Keratinocyte (primary cell): ENCODE data around the gene FLVCR2. TPM values are rescaled to one million over a fixed set of nuclear protein-coding genes. Genes with fewer than 3 reads are reported as not detected.

Source experiments
- DNase-seq: peaks from one replicate; pipeline ENCODE4 v3.0.0-alpha.2; 2011; ENCODE audit warnings: low read depth, missing footprints, low spot score
- FAIRE-seq: peaks from 2 replicates; lab custom pipeline; 2011; peaks lifted over from hg19 to GRCh38; lab: Jason Lieb, UNC
- H2AFZ ChIP-seq: 2 replicates; pipeline ENCODE4 v1.6.0; 2012; ENCODE audit warnings: low read length, control low read depth, inconsistent platforms; ENCODE audit not compliant: control insufficient read depth
- H3K27ac ChIP-seq: 2 replicates; pipeline ENCODE4 v1.5.1; 2011; ENCODE audit warnings: low read length; ENCODE audit not compliant: control insufficient read depth, insufficient read depth
- H3K27me3 ChIP-seq: 3 replicates; pipeline ENCODE4 v1.6.0; 2011; ENCODE audit warnings: low read length; ENCODE audit not compliant: control insufficient read depth, insufficient read depth; ENCODE audit errors: extremely low read depth
- H3K36me3 ChIP-seq, 2 experiments: 2 replicates in 1 of 2; 3 replicates in 1 of 2; pipeline ENCODE4 v1.5.1; 2011; ENCODE audit warnings: low read length in 2 of 2, mild to moderate bottlenecking in 1 of 2; ENCODE audit not compliant: control insufficient read depth in 2 of 2, insufficient read depth in 2 of 2; ENCODE audit errors: extremely low read depth in 1 of 2
- H3K4me1 ChIP-seq: 3 replicates; pipeline ENCODE4 v1.5.1; 2011; ENCODE audit warnings: low read length; ENCODE audit not compliant: control insufficient read depth, insufficient read depth; ENCODE audit errors: extremely low read depth
- H3K4me2 ChIP-seq: 3 replicates; pipeline ENCODE4 v1.6.0; 2011; ENCODE audit warnings: low read depth, low read length; ENCODE audit not compliant: control insufficient read depth, insufficient read depth; ENCODE audit errors: extremely low read depth
- H3K4me3 ChIP-seq, 3 experiments: fragments of 200-600 bp in 1 of 3; sonication (generic) in 1 of 3; 2 replicates in 2 of 3; 3 replicates in 1 of 3; pipeline ENCODE4 v1.5.1; 2011 to 2016; ENCODE audit warnings: low read length in 3 of 3, mild to moderate bottlenecking in 3 of 3, control low read depth in 2 of 3, inconsistent platforms in 1 of 3, low read depth in 1 of 3, mixed read lengths in 1 of 3, mixed run types in 1 of 3, moderate library complexity in 1 of 3; ENCODE audit not compliant: control insufficient read depth in 2 of 3, insufficient read depth in 2 of 3; ENCODE audit errors: extremely low read depth in 1 of 3
- H3K79me2 ChIP-seq: 2 replicates; pipeline ENCODE4 v1.6.0; 2012; ENCODE audit warnings: low read length; ENCODE audit not compliant: control insufficient read depth, insufficient read depth
- H3K9ac ChIP-seq: 3 replicates; pipeline ENCODE4 v1.6.0; 2011; ENCODE audit warnings: low read length; ENCODE audit not compliant: control insufficient read depth, insufficient read depth; ENCODE audit errors: extremely low read depth
- H3K9me1 ChIP-seq: 3 replicates; pipeline ENCODE4 v1.6.0; 2011; ENCODE audit warnings: low read length; ENCODE audit not compliant: control insufficient read depth, insufficient read depth; ENCODE audit errors: extremely low read depth
- H3K9me3 ChIP-seq: 2 replicates; pipeline ENCODE4 v1.5.1; 2012; ENCODE audit warnings: low read depth, low read length; ENCODE audit not compliant: control insufficient read depth
- H4K20me1 ChIP-seq: 3 replicates; pipeline ENCODE4 v1.6.0; 2011; ENCODE audit warnings: low read length; ENCODE audit not compliant: control insufficient read depth, insufficient read depth; ENCODE audit errors: extremely low read depth
- CTCF ChIP-seq, 3 experiments: IDR thresholded peaks in 1 of 3; conservative IDR thresholded peaks in 1 of 3; optimal IDR thresholded peaks in 1 of 3; 2 replicates in 2 of 3; 3 replicates in 1 of 3; pipeline versions ENCODE3 to v1.5.1; 2011; ENCODE audit warnings: low read length in 3 of 3, mild to moderate bottlenecking in 3 of 3, moderate library complexity in 2 of 3, control low read depth in 1 of 3, inconsistent platforms in 1 of 3; ENCODE audit not compliant: insufficient read depth in 2 of 3; ENCODE audit errors: extremely low read depth in 1 of 3
- EZH2 ChIP-seq: IDR thresholded peaks from one replicate; pipeline ENCODE4 v1.6.1; 2012; ENCODE audit warnings: inconsistent platforms, mild to moderate bottlenecking, low read length, moderate library complexity
- dilution Hi-C: fragments of 300-500 bp; cut with MboI; formaldehyde crosslinking; loops from one replicate; pipeline ENCODE4 v1.7.0; 2020; ENCODE audit warnings: low sequenced_read_pairs; ENCODE audit not compliant: extremely low pct_ligation_motif_present
- polyA plus RNA-seq, 5 experiments: library from polyadenylated mRNA; depleted of rRNA in 3 of 5; stranded (reverse) in 3 of 5; stranded (forward) in 1 of 5; unstranded in 1 of 5; fragments of >200 nt; gene quantifications; 1 replicate in 1 of 5; 2 replicates in 3 of 5; 3 replicates in 1 of 5; pipeline versions ENCODE4 v1.2.1 to v1.2.3, GENCODE V29; 2011 to 2012; ENCODE audit warnings: missing spikeins in 2 of 5, low read depth in 1 of 5, low replicate concordance in 1 of 5

The FLVCR2 gene
- polyA plus RNA-seq, 1 donor (not counting 4 experiments of a cell fraction or from before 2014, with no cell fraction given), result 0.45 TPM

- Histone ChIP-seq H3K27me3 (peaks cover 6% of the 10 kb centered on the region), H3K79me2 (no peaks in the 10 kb centered on the region), H3K9me1 (no peaks in the 10 kb centered on the region), H3K4me3 (no peak overlapping the region), H4K20me1 (no peaks in the 10 kb centered on the region), H3K9ac (no peak overlapping the region), H3K27ac (no peak overlapping the region), H3K4me1 (no peaks in the 10 kb centered on the region), H2AFZ (no peak overlapping the region), H3K4me2 (no peak overlapping the region), H3K36me3 (no peaks in the 10 kb centered on the region), H3K9me3 (no peaks in the 10 kb centered on the region)
- FAIRE-seq, result no peak
- TF ChIP-seq CTCF (optimal IDR thresholded peaks at IDR 0.05 in 1 of 3, IDR thresholded peaks at IDR 0.05 in 1 of 3, conservative IDR thresholded peaks at IDR 0.05 in 1 of 3; ENCODE audit: extremely low read depth in 1 of 3, insufficient read depth in 2 of 3, low read length in 3 of 3) (no peak), EZH2 (no peak)
- dilution Hi-C loops, result no loop called here
- DNase-seq, result no peak
These were observed 29.6 kb downstream of the FLVCR2 start for GRCh38 chr14:75607842-75608640.

- FAIRE-seq (no peak), DNase-seq (no peak)
- H3K4me1 ChIP-seq, result no peaks in the 10 kb centered on the region
- H3K27me3 ChIP-seq, result peaks cover 6% of the 10 kb centered on the region
- H4K20me1 ChIP-seq, result no peaks in the 10 kb centered on the region
- no peak overlapping the region for H3K9ac ChIP-seq
- no peak overlapping the region for H3K27ac ChIP-seq
- dilution Hi-C loops, result no loop called here
- no peaks in the 10 kb centered on the region for H3K36me3 ChIP-seq
- no peak overlapping the region for H3K4me2 ChIP-seq
- H3K79me2 ChIP-seq, result no peaks in the 10 kb centered on the region
- H3K4me3 ChIP-seq, result no peak overlapping the region
- no peak overlapping the region for H2AFZ ChIP-seq
- no peaks in the 10 kb centered on the region for H3K9me1 ChIP-seq
- no peak for TF ChIP-seq EZH2
- no peaks in the 10 kb centered on the region for H3K9me3 ChIP-seq
These were observed 30.7 kb downstream of the FLVCR2 start for GRCh38 chr14:75609116-75609515.
